BJ (cell line): ENCODE measurements around the gene SNX27. TPM values are rescaled to one million over a fixed set of nuclear protein-coding genes. Genes with fewer than 3 reads are reported as not detected.

Experiments
- CTCF ChIA-PET: fragments of 350-600 bp; formaldehyde crosslinking; extraction: SDS; loops from one replicate; lab custom pipeline; 2021; ENCODE audit warnings: antibody characterized with exemption, inconsistent platforms; lab: Yijun Ruan, JAX
- POLR2A ChIA-PET: fragments of 300-600 bp; sonication (Branson Sonifier 250); formaldehyde crosslinking; extraction: SDS; loops from one replicate; lab custom pipeline; 2021; ENCODE audit warnings: antibody characterized with exemption; lab: Charles Lee
- DNase-seq: peaks from one replicate; pipeline ENCODE4 v3.0.0-alpha.2; 2011; ENCODE audit warnings: low read depth
- H3K27me3 ChIP-seq: 2 replicates; pipeline ENCODE4 v1.6.0; 2011; ENCODE audit warnings: low read length; ENCODE audit not compliant: control insufficient read depth, insufficient read depth
- H3K36me3 ChIP-seq: 2 replicates; pipeline ENCODE4 v1.5.1; 2011; ENCODE audit warnings: low read length; ENCODE audit not compliant: control insufficient read depth, insufficient read depth
- H3K4me3 ChIP-seq: 2 replicates; pipeline ENCODE4 v1.5.1; 2011; ENCODE audit warnings: low read depth, mild to moderate bottlenecking, control low read depth, low read length
- polyA plus RNA-seq: library from polyadenylated mRNA; depleted of rRNA; stranded (reverse); fragments of >200 nt; gene quantifications from 2 replicates; pipeline ENCODE4 v1.2.3, GENCODE V29; 2011
- TF ChIP-seq, protein P1 (sequence below): IDR thresholded peaks from 2 replicates; pipeline ENCODE4 v1.5.1; 2011; ENCODE audit warnings: low read depth, mild to moderate bottlenecking, control low read depth, inconsistent platforms, low read length, moderate library complexity; ENCODE audit not compliant: insufficient read depth

The SNX27 gene
- polyA plus RNA-seq, 1 experiment: 7.0 TPM

DNA sequence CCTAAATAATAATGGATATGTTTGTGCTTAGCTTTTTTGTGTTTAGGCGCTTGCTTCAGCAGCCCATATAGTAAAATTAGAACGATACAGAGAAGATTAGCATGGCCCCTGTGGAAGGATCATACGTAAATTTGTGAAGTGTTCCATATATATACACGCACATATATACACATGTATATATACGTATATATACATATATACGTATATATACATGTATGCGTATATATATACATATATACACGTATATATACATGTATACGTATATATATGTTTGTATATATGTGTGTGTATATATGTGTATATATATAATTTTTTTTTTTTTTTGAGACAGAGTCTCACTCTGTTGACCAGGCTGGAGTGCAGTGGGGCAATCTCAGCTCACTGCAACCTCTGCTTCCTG, 17.4 kb downstream of the SNX27 start:
- Histone ChIP-seq H3K27me3 (no peaks in the 10 kb centered on the region), H3K4me3 (no peak overlapping the region), H3K36me3 (no peaks in the 10 kb centered on the region)
- CTCF ChIA-PET: interaction anchor here (1.5 kb wide), 1 partner anchor 33 kb away, joined by 4 read pairs; no protein-coding TSS in a partner anchor
- TF ChIP-seq, protein P1, sequence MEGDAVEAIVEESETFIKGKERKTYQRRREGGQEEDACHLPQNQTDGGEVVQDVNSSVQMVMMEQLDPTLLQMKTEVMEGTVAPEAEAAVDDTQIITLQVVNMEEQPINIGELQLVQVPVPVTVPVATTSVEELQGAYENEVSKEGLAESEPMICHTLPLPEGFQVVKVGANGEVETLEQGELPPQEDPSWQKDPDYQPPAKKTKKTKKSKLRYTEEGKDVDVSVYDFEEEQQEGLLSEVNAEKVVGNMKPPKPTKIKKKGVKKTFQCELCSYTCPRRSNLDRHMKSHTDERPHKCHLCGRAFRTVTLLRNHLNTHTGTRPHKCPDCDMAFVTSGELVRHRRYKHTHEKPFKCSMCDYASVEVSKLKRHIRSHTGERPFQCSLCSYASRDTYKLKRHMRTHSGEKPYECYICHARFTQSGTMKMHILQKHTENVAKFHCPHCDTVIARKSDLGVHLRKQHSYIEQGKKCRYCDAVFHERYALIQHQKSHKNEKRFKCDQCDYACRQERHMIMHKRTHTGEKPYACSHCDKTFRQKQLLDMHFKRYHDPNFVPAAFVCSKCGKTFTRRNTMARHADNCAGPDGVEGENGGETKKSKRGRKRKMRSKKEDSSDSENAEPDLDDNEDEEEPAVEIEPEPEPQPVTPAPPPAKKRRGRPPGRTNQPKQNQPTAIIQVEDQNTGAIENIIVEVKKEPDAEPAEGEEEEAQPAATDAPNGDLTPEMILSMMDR: no peak
- no peak for DNase-seq
- POLR2A ChIA-PET: no interaction called here

DNA sequence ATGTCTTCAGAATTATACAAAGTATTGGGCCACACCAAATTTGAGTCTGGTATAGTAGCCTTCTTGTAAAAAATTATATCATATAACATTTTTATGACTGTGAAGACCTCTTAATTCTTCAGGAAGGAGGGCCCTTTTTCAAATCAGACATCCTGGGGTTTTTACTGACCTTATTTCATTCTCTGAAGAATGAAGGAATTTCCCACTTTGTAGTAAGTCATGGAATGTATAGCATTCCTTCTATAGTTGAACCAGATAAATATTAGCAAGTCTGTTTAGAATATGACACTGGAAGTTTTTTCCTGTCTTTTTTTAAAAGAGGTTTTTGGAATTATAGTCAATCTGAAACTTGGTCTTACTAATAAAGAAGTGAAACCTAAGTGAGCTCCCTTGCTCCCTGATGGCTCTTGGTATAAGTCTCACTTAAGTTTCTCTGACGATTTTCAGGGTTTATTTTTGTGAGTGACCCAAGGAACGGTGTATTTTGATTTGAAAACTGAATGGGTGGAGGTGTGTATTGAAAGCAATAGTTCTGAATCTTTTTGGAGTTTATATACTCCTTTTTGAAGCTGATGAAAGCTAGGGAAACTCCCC, 23.7 kb downstream of the SNX27 start:
- ChIA-PET POLR2A (no interaction called here), CTCF (interaction anchor here (1.0 kb wide), 2 partner anchors 10 to 80 kb away, joined by 3 read pairs; no protein-coding TSS in a partner anchor)
- H3K27me3 ChIP-seq: no peaks in the 10 kb centered on the region
- no peaks in the 10 kb centered on the region for H3K36me3 ChIP-seq
- DNase-seq: no peak
- no peak overlapping the region for H3K4me3 ChIP-seq
- TF ChIP-seq, protein P1: no peak

DNA sequence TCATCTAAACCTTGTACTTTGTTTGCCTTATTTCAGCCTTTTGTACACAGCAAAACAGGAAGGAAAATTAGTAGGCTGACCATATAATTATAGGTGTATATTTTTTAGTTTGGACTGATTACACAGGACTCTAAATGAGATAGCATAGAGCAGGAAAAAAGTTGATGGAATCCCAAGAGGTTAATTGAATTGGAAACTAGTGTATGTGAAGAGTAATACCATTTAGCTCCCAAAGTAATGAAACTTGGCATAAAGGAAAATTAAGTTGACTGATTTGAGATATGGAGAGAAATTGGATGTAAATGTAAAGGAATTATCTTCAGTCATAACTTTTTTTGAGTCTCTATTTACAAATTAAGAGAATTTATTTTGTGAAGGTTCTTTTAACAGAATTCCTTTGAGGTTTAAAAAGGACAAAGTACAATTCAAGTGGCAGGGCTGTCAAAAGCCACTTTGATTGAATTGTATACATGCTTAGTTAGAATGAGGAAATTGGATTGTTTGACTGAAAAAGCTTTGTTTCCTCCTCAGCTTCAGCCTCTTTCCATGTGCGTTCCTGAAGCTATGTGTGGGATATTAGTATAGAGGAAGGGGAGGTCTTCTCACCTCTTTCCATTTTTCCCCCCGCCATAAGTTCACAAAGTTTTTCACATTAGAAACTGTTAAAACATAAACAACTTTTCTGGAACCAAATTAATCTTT, 26.4 kb downstream of the SNX27 start:
- TF ChIP-seq, protein P1: no peak
- ChIA-PET POLR2A (interaction anchor here (1.3 kb wide), 1 partner anchor 18 kb away, joined by 5 read pairs; no protein-coding TSS in a partner anchor), CTCF (no interaction called here)
- no peaks in the 10 kb centered on the region for H3K36me3 ChIP-seq
- no peaks in the 10 kb centered on the region for H3K27me3 ChIP-seq
- H3K4me3 ChIP-seq: no peak overlapping the region
- DNase-seq: no peak

DNA sequence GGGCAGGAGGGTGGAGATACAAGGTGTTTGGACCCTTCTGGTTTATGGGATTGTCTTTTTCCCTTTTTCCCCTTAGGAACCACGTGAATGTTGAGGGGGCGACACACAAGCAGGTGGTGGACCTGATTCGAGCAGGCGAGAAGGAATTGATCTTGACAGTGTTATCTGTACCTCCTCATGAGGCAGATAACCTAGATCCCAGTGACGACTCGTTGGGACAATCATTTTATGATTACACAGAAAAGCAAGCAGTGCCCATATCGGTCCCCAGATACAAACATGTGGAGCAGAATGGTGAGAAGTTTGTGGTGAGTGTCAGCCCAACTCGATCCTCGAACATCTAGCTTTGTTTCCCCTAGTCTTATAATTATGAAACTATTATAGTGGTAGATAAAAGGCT, 27.0 kb downstream of the SNX27 start:
- CTCF ChIA-PET: interaction anchor here (1.0 kb wide), 1 partner anchor 96 kb away, joined by 3 read pairs; no protein-coding TSS in a partner anchor
- H3K27me3 ChIP-seq: no peaks in the 10 kb centered on the region
- no peak overlapping the region for H3K4me3 ChIP-seq
- TF ChIP-seq, protein P1: no peak
- DNase-seq: no peak
- POLR2A ChIA-PET: no interaction called here
- H3K36me3 ChIP-seq: no peaks in the 10 kb centered on the region

DNA sequence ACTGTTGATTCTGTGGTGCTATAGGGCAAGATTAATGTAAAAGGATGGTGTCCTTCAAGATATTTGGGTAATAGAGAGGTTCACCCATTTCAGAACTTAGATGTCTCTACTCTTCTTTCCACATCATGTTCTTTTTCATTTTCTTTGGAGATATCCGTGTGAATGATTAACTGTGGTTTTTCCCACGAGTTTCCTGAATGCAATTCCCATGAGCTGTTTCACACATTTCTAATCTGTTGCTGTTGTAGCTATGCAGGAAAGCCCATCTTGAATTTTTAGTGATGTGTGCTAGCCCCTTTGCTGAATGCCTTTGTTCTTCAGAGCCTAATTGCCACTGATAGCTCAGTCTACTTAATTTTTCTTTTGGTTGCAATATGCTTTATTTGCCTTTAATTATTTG, 27.6 kb downstream of the SNX27 start:
- POLR2A ChIA-PET: no interaction called here
- CTCF ChIA-PET: interaction anchor here (0.9 to 1.0 kb wide), 2 partner anchors 9 to 95 kb away, joined by 3 read pairs; no protein-coding TSS in a partner anchor
- DNase-seq: peak; percentile 26
- Histone ChIP-seq H3K27me3 (no peaks in the 10 kb centered on the region), H3K36me3 (no peaks in the 10 kb centered on the region), H3K4me3 (no peak overlapping the region)
- TF ChIP-seq, protein P1: no peak
